GM12873 (cell line): ENCODE data around the gene NTMT1.

Experiments
- CTCF ChIP-seq: IDR thresholded peaks from 2 replicates; pipeline ENCODE4 v1.5.1; 2012; ENCODE audit warnings: low read depth, mild to moderate bottlenecking, moderate library complexity, low read length, control low read depth; ENCODE audit not compliant: insufficient read depth; ENCODE audit errors: missing control alignments

NTMT1 gene

DNA sequence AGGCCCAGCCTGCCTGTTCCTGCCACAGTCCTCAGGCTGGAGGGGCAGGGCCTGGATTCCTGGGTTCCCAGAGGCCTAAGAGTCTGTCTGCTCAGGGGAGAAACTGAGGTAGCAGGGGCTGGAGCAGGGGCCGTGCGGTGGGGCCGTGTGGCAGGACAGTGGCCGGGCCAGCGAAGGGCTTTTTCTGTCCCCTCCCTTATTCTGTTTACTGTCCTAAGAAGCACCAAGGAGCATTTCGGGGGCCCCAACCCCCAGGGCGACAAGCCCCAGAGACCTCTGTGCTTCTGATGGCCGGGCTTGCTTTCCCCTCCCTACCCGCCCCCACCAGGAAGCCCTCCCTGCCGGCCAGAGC is 22.8 kb downstream of the NTMT1 start:
- TF ChIP-seq CTCF: no peak

- TF ChIP-seq CTCF: no peak
Measured at GRCh38 chr9:129649726-129650679, 24.0 kb downstream of the NTMT1 start.

DNA sequence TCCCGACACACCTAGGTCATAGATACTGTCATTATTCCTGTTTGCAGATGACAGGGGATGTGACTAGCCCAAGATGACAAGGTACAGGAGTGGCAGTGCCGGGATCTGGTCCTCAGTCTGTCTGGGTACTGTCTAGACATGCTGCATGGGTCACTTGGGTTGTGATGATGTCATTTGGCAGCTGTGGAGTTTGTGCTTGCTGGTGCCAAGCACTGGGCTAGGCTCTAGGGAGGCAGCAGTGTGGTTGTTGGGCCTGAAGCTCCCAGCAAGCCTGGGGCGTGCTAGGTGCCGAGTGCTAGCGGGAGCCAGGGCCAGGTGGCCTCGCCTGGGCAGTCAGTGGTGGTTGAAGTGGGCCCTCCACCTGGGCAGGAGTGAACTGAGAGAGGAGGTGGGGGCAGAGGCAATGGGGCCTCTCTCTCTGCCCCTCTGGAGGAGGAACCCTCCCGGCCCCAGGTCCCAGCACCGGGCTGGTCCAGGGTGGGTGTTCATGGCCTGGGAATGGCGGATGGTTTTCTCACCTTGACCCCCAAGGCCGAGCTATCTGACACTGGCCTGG is 24.8 kb downstream of the NTMT1 start:
- no peak for TF ChIP-seq CTCF

- TF ChIP-seq CTCF: no peak
Measured at GRCh38 chr9:129653823-129654553, 28.0 kb downstream of the NTMT1 start.

DNA sequence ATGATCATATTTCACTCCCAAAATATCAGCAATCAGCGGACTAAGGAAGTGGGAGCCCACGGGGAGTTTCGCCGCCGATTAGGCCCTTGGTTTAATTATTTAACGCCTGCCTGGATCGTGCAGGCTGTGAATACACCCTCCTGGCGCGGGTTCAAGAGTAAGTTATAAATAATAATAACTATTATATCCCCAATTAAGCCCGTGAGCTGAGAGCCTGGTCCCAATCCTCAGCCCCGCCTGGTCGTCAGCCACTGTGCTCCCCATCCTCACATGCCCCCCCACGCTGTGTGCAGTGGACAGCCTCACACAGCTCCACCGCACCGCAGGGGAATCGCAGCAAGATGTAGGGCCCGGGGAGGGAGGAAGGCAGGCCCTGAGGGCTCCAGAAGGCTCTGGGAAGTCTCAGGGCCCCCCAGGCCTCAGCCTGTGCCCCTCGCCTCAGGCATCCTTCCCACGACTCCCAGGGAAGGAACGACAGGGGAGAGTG is 28.6 kb downstream of the NTMT1 start:
- no peak for TF ChIP-seq CTCF

GRCh38 chr9:129655154-129655553 is 29.2 kb downstream of the NTMT1 start:
- no peak for TF ChIP-seq CTCF

DNA sequence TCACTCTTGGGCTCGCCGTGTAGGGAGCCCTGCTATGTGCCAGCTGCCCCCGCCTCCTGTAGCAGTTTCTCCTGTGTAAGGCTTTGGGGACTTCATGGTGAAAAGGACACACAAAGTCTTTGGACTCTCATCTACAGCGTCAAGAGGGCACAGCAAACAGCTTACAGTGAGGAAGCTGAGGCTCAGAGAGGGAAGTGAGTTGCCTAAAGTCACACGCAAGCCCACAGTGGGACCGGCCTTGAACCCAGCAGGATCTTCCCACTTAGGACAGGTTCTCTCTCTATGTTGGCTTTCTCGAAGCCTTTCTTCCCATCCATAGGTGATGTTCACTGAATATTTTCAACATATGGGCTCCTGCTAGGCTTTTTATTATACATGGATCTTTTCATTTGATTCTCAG is 29.7 kb downstream of the NTMT1 start:
- TF ChIP-seq CTCF: no peak
